D721Med (cell line): ENCODE results near the gene LANCL2.
A peak's percentile ranks its signal among the peaks of the same experiment; 100 is the strongest.

Source experiments
- DNase-seq: peaks from one replicate; pipeline ENCODE4 v3.0.0; 2011; ENCODE audit warnings: low spot score; ENCODE audit not compliant: insufficient read length
- FAIRE-seq: peaks from 2 replicates; lab custom pipeline; 2011; peaks lifted over from hg19 to GRCh38; lab: Jason Lieb, UNC
- TF ChIP-seq, protein P1 (sequence below): IDR thresholded peaks from 2 replicates; pipeline ENCODE4 v1.5.1; 2012; ENCODE audit warnings: mild to moderate bottlenecking, control low read depth; ENCODE audit not compliant: insufficient read depth; ENCODE audit errors: missing control alignments

The LANCL2 gene

GRCh38 chr7:55361560-55361959 lies 3.6 kb upstream of the LANCL2 start:
- DNase-seq = no peak
- no peak for FAIRE-seq
- TF ChIP-seq, protein P1, sequence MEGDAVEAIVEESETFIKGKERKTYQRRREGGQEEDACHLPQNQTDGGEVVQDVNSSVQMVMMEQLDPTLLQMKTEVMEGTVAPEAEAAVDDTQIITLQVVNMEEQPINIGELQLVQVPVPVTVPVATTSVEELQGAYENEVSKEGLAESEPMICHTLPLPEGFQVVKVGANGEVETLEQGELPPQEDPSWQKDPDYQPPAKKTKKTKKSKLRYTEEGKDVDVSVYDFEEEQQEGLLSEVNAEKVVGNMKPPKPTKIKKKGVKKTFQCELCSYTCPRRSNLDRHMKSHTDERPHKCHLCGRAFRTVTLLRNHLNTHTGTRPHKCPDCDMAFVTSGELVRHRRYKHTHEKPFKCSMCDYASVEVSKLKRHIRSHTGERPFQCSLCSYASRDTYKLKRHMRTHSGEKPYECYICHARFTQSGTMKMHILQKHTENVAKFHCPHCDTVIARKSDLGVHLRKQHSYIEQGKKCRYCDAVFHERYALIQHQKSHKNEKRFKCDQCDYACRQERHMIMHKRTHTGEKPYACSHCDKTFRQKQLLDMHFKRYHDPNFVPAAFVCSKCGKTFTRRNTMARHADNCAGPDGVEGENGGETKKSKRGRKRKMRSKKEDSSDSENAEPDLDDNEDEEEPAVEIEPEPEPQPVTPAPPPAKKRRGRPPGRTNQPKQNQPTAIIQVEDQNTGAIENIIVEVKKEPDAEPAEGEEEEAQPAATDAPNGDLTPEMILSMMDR = no peak

GRCh38 chr7:55362927-55363326 lies 2.2 kb upstream of the LANCL2 start:
- no peak for DNase-seq
- TF ChIP-seq, protein P1 = no peak
- FAIRE-seq = no peak

DNA sequence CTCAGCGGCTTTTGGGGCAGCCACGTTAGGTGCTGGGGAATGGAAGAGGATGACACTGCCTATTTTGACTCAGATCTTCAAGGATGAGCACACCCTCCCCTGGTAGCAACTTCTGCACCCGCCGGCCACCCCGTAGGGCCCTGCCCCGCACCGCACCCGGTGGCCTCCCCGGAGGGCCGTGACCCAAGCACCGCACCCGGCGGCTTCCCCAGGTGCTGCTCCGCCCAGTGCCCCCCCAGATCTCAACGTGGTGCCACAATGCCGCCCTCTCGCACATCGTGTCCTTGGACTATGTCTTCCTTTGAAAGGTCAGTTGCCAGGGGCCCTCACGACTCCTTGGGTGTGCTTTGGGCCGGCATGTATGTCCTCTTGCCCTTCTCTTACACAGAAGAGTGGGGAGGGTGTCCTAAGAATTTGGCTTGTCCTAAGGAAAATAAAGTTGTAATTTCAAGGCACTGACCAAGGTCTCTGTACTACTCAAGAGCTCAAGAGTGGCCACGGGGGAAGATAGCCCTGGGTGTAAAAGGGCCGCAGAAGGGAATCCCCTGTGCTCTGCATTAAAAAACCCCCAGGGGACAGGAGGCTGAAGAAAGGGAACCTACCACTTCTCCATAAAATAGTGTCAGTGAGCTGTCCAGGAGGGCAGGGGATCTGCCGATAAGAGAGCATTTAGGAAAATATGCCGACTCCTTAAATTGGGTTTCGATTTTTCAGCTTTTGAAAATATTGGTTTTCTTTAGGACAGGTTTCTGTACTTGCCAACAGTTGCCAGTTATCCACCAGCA lies 1.6 kb upstream of the LANCL2 start:
- DNase-seq = no peak
- no peak for FAIRE-seq
- TF ChIP-seq, protein P1 = no peak

GRCh38 chr7:55365675-55366460 lies 731 bp downstream of the LANCL2 start:
- peak; percentile 64 for DNase-seq
- no peak for FAIRE-seq
- TF ChIP-seq, protein P1 = peak; percentile 13

- DNase-seq = no peak
- TF ChIP-seq, protein P1 = no peak
- no peak for FAIRE-seq
These were observed 1.4 kb downstream of the LANCL2 start for GRCh38 chr7:55366461-55367070.

DNA sequence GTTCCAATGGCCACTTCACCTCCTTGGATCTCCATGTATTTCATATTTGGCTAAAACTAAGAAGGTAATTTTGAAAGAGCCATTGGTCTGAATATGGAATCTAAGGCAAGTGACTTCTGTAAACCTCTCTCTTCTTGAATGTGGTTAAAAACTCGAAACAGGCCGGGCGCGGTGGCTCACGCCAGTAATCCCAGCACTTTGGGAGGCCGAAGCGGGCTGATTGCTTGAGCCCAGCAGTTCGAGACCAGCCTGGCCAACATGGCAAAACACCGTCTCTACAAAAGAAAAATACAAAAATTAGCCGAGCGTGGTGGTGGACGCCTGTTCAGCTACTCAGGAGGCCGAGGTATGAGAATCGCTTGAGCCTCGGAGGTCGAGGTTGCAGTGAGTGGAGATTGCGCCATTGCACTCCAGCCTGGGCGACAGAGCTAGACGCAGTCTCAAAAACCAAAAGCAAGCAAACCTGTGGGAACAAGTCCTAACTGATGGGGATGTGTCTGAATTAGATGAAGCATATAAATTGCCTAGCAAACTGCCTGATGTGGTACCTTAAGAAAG lies 2.2 kb downstream of the LANCL2 start:
- TF ChIP-seq, protein P1 = no peak

More for the DNA sequence above, 2.2 kb downstream of the LANCL2 start:
- DNase-seq = no peak
- FAIRE-seq = no peak
